Transverse colon (tissue), 3 donors: ENCODE results near the gene KIF1C.

Experiments used
- CTCF ChIP-seq, 5 experiments: fragments of 200-600 bp in 3 of 5; fragments of 450-650 bp in 2 of 5; sonication (generic) in 3 of 5; IDR thresholded peaks; 1 replicate in 2 of 5; 2 replicates in 3 of 5; pipeline ENCODE4 v1.5.1; 2016 to 2017; ENCODE audit warnings: antibody characterized with exemption in 5 of 5, inconsistent platforms in 3 of 5, mild to moderate bottlenecking in 2 of 5, moderate library complexity in 1 of 5
- POLR2A ChIP-seq: fragments of 450-650 bp; IDR thresholded peaks from one replicate; pipeline ENCODE4 v1.6.1; 2016; ENCODE audit warnings: antibody characterized with exemption, mild to moderate bottlenecking, moderate library complexity

- no peak for TF ChIP-seq CTCF (IDR thresholded peaks at IDR 0.05)
- TF ChIP-seq POLR2A = no peak
Measured at GRCh38 chr17:4948931-4949320, 48.8 kb upstream of the KIF1C start.
